HFF-Myc (cell line): Measurements from ENCODE around the gene SLC30A1.

Experiments used
- DNase-seq: peaks from one replicate; pipeline ENCODE4 v3.0.0-alpha.2; 2011; ENCODE audit warnings: low read depth; ENCODE audit errors: extremely low read depth
- H3K4me3 ChIP-seq: replicated peaks from 2 replicates; pipeline ENCODE4 v1.5.1; 2011; ENCODE audit warnings: low read depth, mild to moderate bottlenecking, control low read depth, low read length
- CTCF ChIP-seq: IDR thresholded peaks from 2 replicates; pipeline ENCODE4 v1.5.1; 2012; ENCODE audit warnings: mild to moderate bottlenecking, low read depth, low read length, control low read depth; ENCODE audit errors: missing control alignments

Gene SLC30A1

GRCh38 chr1:211522804-211523203 lies 56.2 kb downstream of the SLC30A1 start:
- DNase-seq: no peak
- no peak for TF ChIP-seq CTCF
- no peak overlapping the region for H3K4me3 ChIP-seq
